GM12878 (cell line): Measurements from ENCODE around the gene SMO. TPM values are rescaled to one million over a fixed set of nuclear protein-coding genes. Genes with fewer than 3 reads are reported as not detected.

ENCODE experiments used
- ATAC-seq: fragments of 200-7000 bp; cut with Tn5 transposase; 3 replicates; pipeline ENCODE4 v1.9.1; 2020; ENCODE audit warnings: mild to moderate bottlenecking, moderate library complexity
- BruUV-seq: library from RNA; stranded (reverse); fragments of 400-500 nt; replicated peaks from 2 replicates; lab custom pipeline; 2021; lab: Mats Ljungman, UMichigan
- CTCF ChIA-PET: fragments of 300-600 bp; sonication (Branson Sonifier 250); formaldehyde crosslinking; extraction: SDS; loops from one replicate; lab custom pipeline; 2021; ENCODE audit warnings: inconsistent platforms; lab: Yijun Ruan, JAX
- POLR2A ChIA-PET: fragments of 350-600 bp; formaldehyde crosslinking; extraction: SDS; loops from one replicate; lab custom pipeline; 2021; ENCODE audit warnings: inconsistent platforms; lab: Charles Lee
- RAD21 ChIA-PET: fragments of 300-600 bp; sonication (Branson Sonifier 250); formaldehyde crosslinking; loops from one replicate; lab custom pipeline; 2023; ENCODE audit warnings: antibody characterized with exemption; ENCODE audit not compliant: unreplicated experiment; lab: Charles Lee
- SMC1A ChIA-PET: fragments of 300-600 bp; sonication (Branson Sonifier 250); formaldehyde crosslinking; loops from one replicate; lab custom pipeline; 2023; ENCODE audit not compliant: unreplicated experiment, uncharacterized antibody; lab: Charles Lee
- DNase-seq: peaks from one replicate; pipeline ENCODE4 v3.0.0-alpha.2; 2011; ENCODE audit warnings: low read depth, low spot score
- FAIRE-seq: peaks from 3 replicates; lab custom pipeline; 2011; peaks lifted over from hg19 to GRCh38; lab: Jason Lieb, UNC
- H2AFZ ChIP-seq: 2 replicates; pipeline ENCODE4 v1.6.0; 2011; ENCODE audit warnings: low read depth, low read length, control low read depth; ENCODE audit not compliant: control insufficient read depth
- H3K27ac ChIP-seq: 2 replicates; pipeline ENCODE4 v1.5.1; 2011; ENCODE audit warnings: control low read depth; ENCODE audit not compliant: control insufficient read depth, insufficient read depth
- H3K27me3 ChIP-seq, 2 experiments: replicated peaks in 1 of 2; 2 replicates each; pipeline versions ENCODE4 v1.6.0 to v1.6.1; 2011; ENCODE audit warnings: low read length in 1 of 2; ENCODE audit not compliant: control insufficient read depth in 2 of 2, insufficient read depth in 2 of 2
- H3K36me3 ChIP-seq, 2 experiments: 2 replicates each; pipeline ENCODE4 v1.5.1; 2011; ENCODE audit warnings: low read length in 1 of 2; ENCODE audit not compliant: control insufficient read depth in 2 of 2, insufficient read depth in 2 of 2
- H3K4me1 ChIP-seq: 2 replicates; pipeline ENCODE4 v1.6.1; 2011; ENCODE audit warnings: mild to moderate bottlenecking, low read length, moderate library complexity, mixed read lengths; ENCODE audit not compliant: control insufficient read depth, insufficient read depth
- H3K4me2 ChIP-seq: 2 replicates; pipeline ENCODE4 v1.6.0; 2011; ENCODE audit warnings: control low read depth; ENCODE audit not compliant: control insufficient read depth, insufficient read depth
- H3K4me3 ChIP-seq: fragments of 200-600 bp; sonication (generic); 2 replicates; pipeline ENCODE4 v1.5.1; 2016
- H3K79me2 ChIP-seq: 2 replicates; pipeline ENCODE4 v1.6.0; 2011; ENCODE audit warnings: low read length; ENCODE audit not compliant: control insufficient read depth, insufficient read depth
- H3K9ac ChIP-seq: 2 replicates; pipeline ENCODE4 v1.8.0; 2011; ENCODE audit warnings: low read length, control low read depth, mixed read lengths; ENCODE audit not compliant: control insufficient read depth, insufficient read depth
- H3K9me3 ChIP-seq: replicated peaks from 3 replicates; pipeline ENCODE4 v1.5.1; 2011; ENCODE audit warnings: mild to moderate bottlenecking, low read length; ENCODE audit not compliant: control insufficient read depth, insufficient read depth
- H4K20me1 ChIP-seq: 2 replicates; pipeline ENCODE4 v1.6.0; 2011; ENCODE audit not compliant: control insufficient read depth, insufficient read depth
- ASH2L ChIP-seq: fragments of 300-600, 200-600 bp; sonication (generic); IDR thresholded peaks from 2 replicates; pipeline ENCODE4 v1.6.1; 2017; ENCODE audit warnings: low read depth, mild to moderate bottlenecking, borderline replicate concordance
- BACH1 ChIP-seq: fragments of 450-650 bp; IDR thresholded peaks from 2 replicates; pipeline ENCODE4 v1.6.1; 2017; ENCODE audit warnings: mild to moderate bottlenecking, borderline replicate concordance
- BCL11A ChIP-seq: IDR thresholded peaks from 2 replicates; pipeline ENCODE4 v1.6.1; 2011; ENCODE audit warnings: low read depth, low read length
- BHLHE40 ChIP-seq, 2 experiments: fragments of 450-650 bp in 1 of 2; IDR thresholded peaks; 2 replicates each; pipeline ENCODE4 v1.6.1; 2011 to 2017; ENCODE audit warnings: low read depth in 2 of 2, borderline replicate concordance in 1 of 2, improper control_type of control experiment in 1 of 2, low read length in 1 of 2, mild to moderate bottlenecking in 1 of 2
- CHD4 ChIP-seq: fragments of 200-600 bp; sonication (generic); IDR thresholded peaks from 2 replicates; pipeline ENCODE4 v1.6.1; 2016; ENCODE audit warnings: mild to moderate bottlenecking
- EED ChIP-seq: sonication (generic); IDR thresholded peaks from 2 replicates; pipeline ENCODE4 v1.6.1; 2016; ENCODE audit warnings: antibody characterized with exemption, low read depth
- HDGF ChIP-seq: fragments of 450-650 bp; IDR thresholded peaks from 2 replicates; pipeline ENCODE4 v1.6.1; 2016; ENCODE audit warnings: antibody characterized with exemption
- JUND ChIP-seq: IDR thresholded peaks from 2 replicates; pipeline ENCODE4 v1.6.1; 2012; ENCODE audit warnings: low read depth, mild to moderate bottlenecking, low read length, improper control_type of control experiment, moderate library complexity
- PAX8 ChIP-seq: fragments of 450-650 bp; IDR thresholded peaks from 2 replicates; pipeline ENCODE4 v1.6.1; 2017; ENCODE audit warnings: mild to moderate bottlenecking, moderate library complexity
- RB1 ChIP-seq: fragments of 450-650 bp; formaldehyde crosslinking; IDR thresholded peaks from 2 replicates; pipeline ENCODE4 v1.6.1; 2017; ENCODE audit warnings: mild to moderate bottlenecking, borderline replicate concordance
- SUZ12 ChIP-seq: fragments of 200-600 bp; sonication (generic); IDR thresholded peaks from one replicate; pipeline ENCODE4 v1.6.1; 2018; ENCODE audit warnings: antibody characterized with exemption, mild to moderate bottlenecking; ENCODE audit not compliant: unreplicated experiment
- TAF1 ChIP-seq: IDR thresholded peaks from 2 replicates; pipeline ENCODE4 v1.6.1; 2011; ENCODE audit warnings: mild to moderate bottlenecking, low read depth, low read length, borderline replicate concordance
- WGBS: methylation state at CpG from one replicate; pipeline ENCODE4 v1.1.6; 2016; ENCODE audit warnings: low lambda C conversion rate; ENCODE audit not compliant: insufficient replicate concordance, insufficient coverage; ENCODE audit errors: missing lambda C conversion rate; 5-methylcytosine and 5-hydroxymethylcytosine counted together
- in situ Hi-C: fragments of 300-500 bp; cut with MboI; formaldehyde crosslinking; loops from 9 replicates; pipeline ENCODE4 v1.14.3; 2018; ENCODE audit warnings: mixed read lengths
- intact Hi-C: fragments of 100-400 bp; cut with micrococcal nuclease; formaldehyde crosslinking; loops from one replicate; pipeline ENCODE4 v1.14.2; 2022; ENCODE audit not compliant: unreplicated experiment
- polyA plus RNA-seq, 11 experiments: library from polyadenylated mRNA; depleted of rRNA in 4 of 11; unstranded in 6 of 11; stranded (reverse) in 5 of 11; fragments of >200 nt; fragmentation: Nextera tagmentation in 4 of 11; fragmentation: Illumina TruSeq in 1 of 11; extraction: Ambion mirVana in 4 of 11; extraction: Trizol in 1 of 11; gene quantifications; 1 replicate in 1 of 11; 2 replicates in 10 of 11; pipeline versions ENCODE4 v1.2.1 to v1.2.3, GENCODE V29; 2011 to 2016; ENCODE audit warnings: inconsistent platforms in 2 of 11, missing spikeins in 2 of 11, low read depth in 1 of 11
- total RNA-seq, 4 experiments: library from RNA; depleted of rRNA in 3 of 4; stranded (reverse); fragments of >200 nt in 3 of 4; fragmentation: Illumina TruSeq in 1 of 4; extraction: Trizol in 1 of 4; gene quantifications; 2 replicates each; pipeline versions ENCODE4 v1.2.1 to v1.2.3, GENCODE V29; 2013 to 2021
- TF ChIP-seq, protein P1 (sequence below): fragments of 450-650 bp; formaldehyde crosslinking; IDR thresholded peaks from 2 replicates; pipeline ENCODE4 v1.5.0; 2022; ENCODE audit warnings: mild to moderate bottlenecking, missing genetic modification characterization
- TF ChIP-seq, protein P2 (sequence below): IDR thresholded peaks from 2 replicates; pipeline ENCODE4 v1.6.1; 2012; ENCODE audit warnings: mild to moderate bottlenecking, low read depth, low read length
- TF ChIP-seq, protein P3 (sequence below): fragments of 450-650 bp; formaldehyde crosslinking; IDR thresholded peaks from 2 replicates; pipeline ENCODE4 v1.4.0; 2020; ENCODE audit warnings: mild to moderate bottlenecking, moderate library complexity

The SMO gene
- total and polyA plus RNA-seq, 10 of the 15 experiments (the other 5 are each of a cell fraction or from before 2014, with no cell fraction given) = 0.40 to 11.2 (median 2.6) TPM

DNA sequence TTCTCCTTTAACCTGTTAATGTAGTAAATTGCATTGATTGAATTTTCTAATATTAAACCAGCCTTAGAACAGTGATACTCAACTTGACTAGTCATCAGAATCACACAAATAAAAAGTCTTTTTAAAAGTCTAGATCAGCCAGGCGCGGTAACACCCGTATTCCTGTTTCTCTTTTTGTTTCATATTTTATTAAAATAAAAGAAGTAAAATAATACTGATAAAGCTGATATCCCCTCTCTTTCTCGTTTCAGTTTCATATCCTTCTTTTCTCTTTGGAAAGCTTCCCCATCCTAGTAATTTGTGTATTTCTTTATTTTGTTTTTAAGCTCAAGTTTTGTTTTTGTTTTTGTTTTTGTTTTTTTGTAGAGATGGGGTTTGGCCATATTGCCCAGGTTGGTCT lies 9.3 kb downstream of the SMO start:
- Histone ChIP-seq H3K27ac (no peak overlapping the region), H3K9me3 (no peaks in the 10 kb centered on the region; the same call in 2 of the 3 replicates), H3K4me2 (no peak overlapping the region), H3K4me1 (no peaks in the 10 kb centered on the region), H3K4me3 (no peak overlapping the region), H3K9ac (no peak overlapping the region), H2AFZ (no peak overlapping the region), H4K20me1 (no peaks in the 10 kb centered on the region), H3K27me3 (no peaks in the 10 kb centered on the region), H3K36me3 (no peaks in the 10 kb centered on the region), H3K79me2 (no peaks in the 10 kb centered on the region)
- RAD21 ChIA-PET = no interaction called here
- in situ Hi-C loops = no loop called here
- 57% methylated on average over 4 of the region's 4 CpGs for WGBS
- ATAC-seq (no peak), DNase-seq (no peak), FAIRE-seq (no peak)
- BruUV-seq = no TSS peak
- SMC1A ChIA-PET = interaction anchor here (0.7 to 1.7 kb wide), 3 partner anchors 10 to 24 kb away, joined by 3 to 5 read pairs (median 3); no protein-coding TSS in a partner anchor
- intact Hi-C loops = no loop called here
- POLR2A ChIA-PET = no interaction called here
- CTCF ChIA-PET = interaction anchor here (0.6 to 2.0 kb wide), 5 partner anchors 9 to 191 kb away, joined by 3 to 8 read pairs (median 4); no protein-coding TSS in a partner anchor
- TF ChIP-seq ASH2L (no peak), PAX8 (no peak), BHLHE40 (IDR thresholded peaks at IDR 0.05; ENCODE audit: borderline replicate concordance in 1 of 2, low read depth in 2 of 2, low read length in 1 of 2) (no peak), SUZ12 (no peak), HDGF (no peak), RB1 (no peak), BACH1 (no peak), BCL11A (no peak), JUND (no peak), TAF1 (no peak), CHD4 (no peak), EED (no peak)
- TF ChIP-seq, protein P1, sequence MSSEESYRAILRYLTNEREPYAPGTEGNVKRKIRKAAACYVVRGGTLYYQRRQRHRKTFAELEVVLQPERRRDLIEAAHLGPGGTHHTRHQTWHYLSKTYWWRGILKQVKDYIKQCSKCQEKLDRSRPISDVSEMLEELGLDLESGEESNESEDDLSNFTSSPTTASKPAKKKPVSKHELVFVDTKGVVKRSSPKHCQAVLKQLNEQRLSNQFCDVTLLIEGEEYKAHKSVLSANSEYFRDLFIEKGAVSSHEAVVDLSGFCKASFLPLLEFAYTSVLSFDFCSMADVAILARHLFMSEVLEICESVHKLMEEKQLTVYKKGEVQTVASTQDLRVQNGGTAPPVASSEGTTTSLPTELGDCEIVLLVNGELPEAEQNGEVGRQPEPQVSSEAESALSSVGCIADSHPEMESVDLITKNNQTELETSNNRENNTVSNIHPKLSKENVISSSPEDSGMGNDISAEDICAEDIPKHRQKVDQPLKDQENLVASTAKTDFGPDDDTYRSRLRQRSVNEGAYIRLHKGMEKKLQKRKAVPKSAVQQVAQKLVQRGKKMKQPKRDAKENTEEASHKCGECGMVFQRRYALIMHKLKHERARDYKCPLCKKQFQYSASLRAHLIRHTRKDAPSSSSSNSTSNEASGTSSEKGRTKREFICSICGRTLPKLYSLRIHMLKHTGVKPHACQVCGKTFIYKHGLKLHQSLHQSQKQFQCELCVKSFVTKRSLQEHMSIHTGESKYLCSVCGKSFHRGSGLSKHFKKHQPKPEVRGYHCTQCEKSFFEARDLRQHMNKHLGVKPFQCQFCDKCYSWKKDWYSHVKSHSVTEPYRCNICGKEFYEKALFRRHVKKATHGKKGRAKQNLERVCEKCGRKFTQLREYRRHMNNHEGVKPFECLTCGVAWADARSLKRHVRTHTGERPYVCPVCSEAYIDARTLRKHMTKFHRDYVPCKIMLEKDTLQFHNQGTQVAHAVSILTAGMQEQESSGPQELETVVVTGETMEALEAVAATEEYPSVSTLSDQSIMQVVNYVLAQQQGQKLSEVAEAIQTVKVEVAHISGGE (CRISPR knock-in tag) = no peak
- TF ChIP-seq, protein P2, sequence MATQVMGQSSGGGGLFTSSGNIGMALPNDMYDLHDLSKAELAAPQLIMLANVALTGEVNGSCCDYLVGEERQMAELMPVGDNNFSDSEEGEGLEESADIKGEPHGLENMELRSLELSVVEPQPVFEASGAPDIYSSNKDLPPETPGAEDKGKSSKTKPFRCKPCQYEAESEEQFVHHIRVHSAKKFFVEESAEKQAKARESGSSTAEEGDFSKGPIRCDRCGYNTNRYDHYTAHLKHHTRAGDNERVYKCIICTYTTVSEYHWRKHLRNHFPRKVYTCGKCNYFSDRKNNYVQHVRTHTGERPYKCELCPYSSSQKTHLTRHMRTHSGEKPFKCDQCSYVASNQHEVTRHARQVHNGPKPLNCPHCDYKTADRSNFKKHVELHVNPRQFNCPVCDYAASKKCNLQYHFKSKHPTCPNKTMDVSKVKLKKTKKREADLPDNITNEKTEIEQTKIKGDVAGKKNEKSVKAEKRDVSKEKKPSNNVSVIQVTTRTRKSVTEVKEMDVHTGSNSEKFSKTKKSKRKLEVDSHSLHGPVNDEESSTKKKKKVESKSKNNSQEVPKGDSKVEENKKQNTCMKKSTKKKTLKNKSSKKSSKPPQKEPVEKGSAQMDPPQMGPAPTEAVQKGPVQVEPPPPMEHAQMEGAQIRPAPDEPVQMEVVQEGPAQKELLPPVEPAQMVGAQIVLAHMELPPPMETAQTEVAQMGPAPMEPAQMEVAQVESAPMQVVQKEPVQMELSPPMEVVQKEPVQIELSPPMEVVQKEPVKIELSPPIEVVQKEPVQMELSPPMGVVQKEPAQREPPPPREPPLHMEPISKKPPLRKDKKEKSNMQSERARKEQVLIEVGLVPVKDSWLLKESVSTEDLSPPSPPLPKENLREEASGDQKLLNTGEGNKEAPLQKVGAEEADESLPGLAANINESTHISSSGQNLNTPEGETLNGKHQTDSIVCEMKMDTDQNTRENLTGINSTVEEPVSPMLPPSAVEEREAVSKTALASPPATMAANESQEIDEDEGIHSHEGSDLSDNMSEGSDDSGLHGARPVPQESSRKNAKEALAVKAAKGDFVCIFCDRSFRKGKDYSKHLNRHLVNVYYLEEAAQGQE = no peak
- TF ChIP-seq, protein P3, sequence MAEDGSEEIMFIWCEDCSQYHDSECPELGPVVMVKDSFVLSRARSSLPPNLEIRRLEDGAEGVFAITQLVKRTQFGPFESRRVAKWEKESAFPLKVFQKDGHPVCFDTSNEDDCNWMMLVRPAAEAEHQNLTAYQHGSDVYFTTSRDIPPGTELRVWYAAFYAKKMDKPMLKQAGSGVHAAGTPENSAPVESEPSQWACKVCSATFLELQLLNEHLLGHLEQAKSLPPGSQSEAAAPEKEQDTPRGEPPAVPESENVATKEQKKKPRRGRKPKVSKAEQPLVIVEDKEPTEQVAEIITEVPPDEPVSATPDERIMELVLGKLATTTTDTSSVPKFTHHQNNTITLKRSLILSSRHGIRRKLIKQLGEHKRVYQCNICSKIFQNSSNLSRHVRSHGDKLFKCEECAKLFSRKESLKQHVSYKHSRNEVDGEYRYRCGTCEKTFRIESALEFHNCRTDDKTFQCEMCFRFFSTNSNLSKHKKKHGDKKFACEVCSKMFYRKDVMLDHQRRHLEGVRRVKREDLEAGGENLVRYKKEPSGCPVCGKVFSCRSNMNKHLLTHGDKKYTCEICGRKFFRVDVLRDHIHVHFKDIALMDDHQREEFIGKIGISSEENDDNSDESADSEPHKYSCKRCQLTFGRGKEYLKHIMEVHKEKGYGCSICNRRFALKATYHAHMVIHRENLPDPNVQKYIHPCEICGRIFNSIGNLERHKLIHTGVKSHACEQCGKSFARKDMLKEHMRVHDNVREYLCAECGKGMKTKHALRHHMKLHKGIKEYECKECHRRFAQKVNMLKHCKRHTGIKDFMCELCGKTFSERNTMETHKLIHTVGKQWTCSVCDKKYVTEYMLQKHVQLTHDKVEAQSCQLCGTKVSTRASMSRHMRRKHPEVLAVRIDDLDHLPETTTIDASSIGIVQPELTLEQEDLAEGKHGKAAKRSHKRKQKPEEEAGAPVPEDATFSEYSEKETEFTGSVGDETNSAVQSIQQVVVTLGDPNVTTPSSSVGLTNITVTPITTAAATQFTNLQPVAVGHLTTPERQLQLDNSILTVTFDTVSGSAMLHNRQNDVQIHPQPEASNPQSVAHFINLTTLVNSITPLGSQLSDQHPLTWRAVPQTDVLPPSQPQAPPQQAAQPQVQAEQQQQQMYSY (CRISPR knock-in tag) = no peak
